GM12878 (cell line): Measurements from ENCODE around the gene STYXL1. TPM values are rescaled to one million over a fixed set of nuclear protein-coding genes. Genes with fewer than 3 reads are reported as not detected.

Experiments
- CEBPB ChIP-seq, 2 experiments: fragments of 150-350 bp in 1 of 2; IDR thresholded peaks; 2 replicates each; pipeline ENCODE4 v1.6.1; 2012 to 2014; ENCODE audit warnings: low read depth in 2 of 2, low read length in 2 of 2, borderline replicate concordance in 1 of 2, inconsistent platforms in 1 of 2
- CREB1 ChIP-seq: IDR thresholded peaks from 2 replicates; pipeline ENCODE4 v1.6.1; 2012; ENCODE audit warnings: low read depth, mild to moderate bottlenecking, inconsistent platforms
- EED ChIP-seq: sonication (generic); IDR thresholded peaks from 2 replicates; pipeline ENCODE4 v1.6.1; 2016; ENCODE audit warnings: antibody characterized with exemption, low read depth
- IRF4 ChIP-seq: IDR thresholded peaks from 2 replicates; pipeline ENCODE4 v1.6.1; 2011; ENCODE audit warnings: low read depth, low read length
- MEF2A ChIP-seq: IDR thresholded peaks from 2 replicates; pipeline ENCODE4 v1.6.1; 2011; ENCODE audit warnings: low read depth, mild to moderate bottlenecking, low read length, moderate library complexity; ENCODE audit not compliant: insufficient read depth
- MXI1 ChIP-seq: fragments of 150-350 bp; IDR thresholded peaks from 2 replicates; pipeline ENCODE4 v1.6.1; 2011; ENCODE audit warnings: low read depth, mild to moderate bottlenecking, inconsistent platforms, low read length, improper control_type of control experiment
- NFIC ChIP-seq: IDR thresholded peaks from 2 replicates; pipeline ENCODE4 v1.6.1; 2012; ENCODE audit warnings: low read depth, mild to moderate bottlenecking, inconsistent platforms, low read length, moderate library complexity
- NFYA ChIP-seq: IDR thresholded peaks from 2 replicates; pipeline ENCODE4 v1.6.1; 2011; ENCODE audit warnings: low read depth, mild to moderate bottlenecking, low read length, improper control_type of control experiment, borderline replicate concordance
- PAX5 ChIP-seq: IDR thresholded peaks from 2 replicates; pipeline ENCODE4 v1.6.1; 2011; ENCODE audit warnings: low read depth, low read length, borderline replicate concordance
- SIN3A ChIP-seq: IDR thresholded peaks from 2 replicates; pipeline ENCODE4 v1.6.1; 2012; ENCODE audit warnings: low read depth, low read length, improper control_type of control experiment
- SRF ChIP-seq, 2 experiments: IDR thresholded peaks; 2 replicates each; pipeline ENCODE4 v1.6.1; 2011; ENCODE audit warnings: low read depth in 2 of 2, low read length in 2 of 2, mild to moderate bottlenecking in 1 of 2, moderate library complexity in 1 of 2
- ZNF207 ChIP-seq: fragments of 450-650 bp; IDR thresholded peaks from 2 replicates; pipeline ENCODE4 v1.6.1; 2014; ENCODE audit warnings: antibody characterized with exemption, mild to moderate bottlenecking, borderline replicate concordance
- ZNF622 ChIP-seq: fragments of 450-650 bp; IDR thresholded peaks from 2 replicates; pipeline ENCODE4 v1.6.1; 2017; ENCODE audit warnings: mild to moderate bottlenecking, inconsistent platforms
- ZSCAN29 ChIP-seq: fragments of 450-650 bp; IDR thresholded peaks from 2 replicates; pipeline ENCODE4 v1.6.1; 2017; ENCODE audit warnings: mild to moderate bottlenecking, moderate library complexity
- polyA plus RNA-seq, 11 experiments: library from polyadenylated mRNA; depleted of rRNA in 4 of 11; unstranded in 6 of 11; stranded (reverse) in 5 of 11; fragments of >200 nt; fragmentation: Nextera tagmentation in 4 of 11; fragmentation: Illumina TruSeq in 1 of 11; extraction: Ambion mirVana in 4 of 11; extraction: Trizol in 1 of 11; gene quantifications; 1 replicate in 1 of 11; 2 replicates in 10 of 11; pipeline versions ENCODE4 v1.2.1 to v1.2.3, GENCODE V29; 2011 to 2016; ENCODE audit warnings: inconsistent platforms in 2 of 11, missing spikeins in 2 of 11, low read depth in 1 of 11
- total RNA-seq, 4 experiments: library from RNA; depleted of rRNA in 3 of 4; stranded (reverse); fragments of >200 nt in 3 of 4; fragmentation: Illumina TruSeq in 1 of 4; extraction: Trizol in 1 of 4; gene quantifications; 2 replicates each; pipeline versions ENCODE4 v1.2.1 to v1.2.3, GENCODE V29; 2013 to 2021
- TF ChIP-seq, protein P1 (sequence below): fragments of 450-650 bp; IDR thresholded peaks from 2 replicates; pipeline ENCODE4 v1.6.1; 2017; ENCODE audit warnings: mild to moderate bottlenecking
- TF ChIP-seq, protein P2 (sequence below): IDR thresholded peaks from 2 replicates; pipeline ENCODE4 v1.6.1; 2012; ENCODE audit warnings: low read depth, low read length, improper control_type of control experiment
- TF ChIP-seq, protein P3 (sequence below): IDR thresholded peaks from 2 replicates; pipeline ENCODE4 v1.6.1; 2012; ENCODE audit warnings: low read depth, low read length, improper control_type of control experiment
- TF ChIP-seq, protein P4 (sequence below): IDR thresholded peaks from 2 replicates; pipeline ENCODE4 v1.6.1; 2011; ENCODE audit warnings: borderline replicate concordance, low read depth, mild to moderate bottlenecking, moderate library complexity, mixed read lengths, low read length; ENCODE audit not compliant: insufficient read depth; ENCODE audit errors: extremely low read length

STYXL1 gene
- total and polyA plus RNA-seq, 10 of the 15 experiments (the other 5 are each of a cell fraction or from before 2014, with no cell fraction given), result 18.4 to 65.9 (median 40.7) TPM

DNA sequence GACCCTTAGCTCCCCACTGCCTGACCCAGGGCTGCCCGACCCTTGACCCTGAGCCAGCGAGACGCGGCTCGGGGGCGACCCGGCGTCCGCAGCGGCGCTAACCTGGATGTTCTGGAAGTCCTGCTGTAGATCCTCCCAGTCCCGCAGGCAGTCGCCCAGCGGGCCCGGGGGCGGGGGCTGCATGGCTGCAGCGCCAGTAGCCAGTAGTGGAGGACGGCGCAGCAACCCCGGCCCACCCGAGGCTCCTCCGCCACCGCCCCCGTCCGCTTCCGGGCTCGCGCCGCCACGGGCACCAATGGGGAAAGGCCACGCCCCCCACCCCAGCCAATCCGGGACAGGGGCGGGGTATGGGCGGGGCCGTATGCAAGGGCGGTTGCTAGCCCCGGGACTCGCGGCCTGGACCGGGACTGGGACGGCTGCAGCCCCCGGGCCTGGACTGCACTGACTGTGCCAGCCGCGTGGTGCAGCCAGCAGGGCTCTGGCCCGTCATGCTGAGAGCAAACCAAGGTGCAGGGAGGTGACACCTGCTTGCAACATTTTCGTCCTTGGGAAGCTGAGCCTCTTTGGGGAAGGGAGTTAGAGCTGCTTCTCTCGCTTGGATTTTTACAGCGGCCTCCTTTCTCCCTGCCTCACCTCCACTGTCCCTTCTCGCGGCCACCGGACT, 53.3 kb downstream of the STYXL1 start, which contains the start of gene TMEM120A (continued):
- TF ChIP-seq, protein P1, sequence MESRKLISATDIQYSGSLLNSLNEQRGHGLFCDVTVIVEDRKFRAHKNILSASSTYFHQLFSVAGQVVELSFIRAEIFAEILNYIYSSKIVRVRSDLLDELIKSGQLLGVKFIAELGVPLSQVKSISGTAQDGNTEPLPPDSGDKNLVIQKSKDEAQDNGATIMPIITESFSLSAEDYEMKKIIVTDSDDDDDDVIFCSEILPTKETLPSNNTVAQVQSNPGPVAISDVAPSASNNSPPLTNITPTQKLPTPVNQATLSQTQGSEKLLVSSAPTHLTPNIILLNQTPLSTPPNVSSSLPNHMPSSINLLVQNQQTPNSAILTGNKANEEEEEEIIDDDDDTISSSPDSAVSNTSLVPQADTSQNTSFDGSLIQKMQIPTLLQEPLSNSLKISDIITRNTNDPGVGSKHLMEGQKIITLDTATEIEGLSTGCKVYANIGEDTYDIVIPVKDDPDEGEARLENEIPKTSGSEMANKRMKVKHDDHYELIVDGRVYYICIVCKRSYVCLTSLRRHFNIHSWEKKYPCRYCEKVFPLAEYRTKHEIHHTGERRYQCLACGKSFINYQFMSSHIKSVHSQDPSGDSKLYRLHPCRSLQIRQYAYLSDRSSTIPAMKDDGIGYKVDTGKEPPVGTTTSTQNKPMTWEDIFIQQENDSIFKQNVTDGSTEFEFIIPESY, result no peak
- TF ChIP-seq SRF (IDR thresholded peaks at IDR 0.05; ENCODE audit: low read depth in 2 of 2, low read length in 2 of 2), result no peak
- peak; percentile 50; the same call in 1 of the 2 replicates for TF ChIP-seq MXI1
- TF ChIP-seq CREB1, result peak; percentile 53; the same call in 1 of the 2 replicates
- no peak for TF ChIP-seq ZNF207
- TF ChIP-seq NFYA, result no peak
- TF ChIP-seq, protein P2, sequence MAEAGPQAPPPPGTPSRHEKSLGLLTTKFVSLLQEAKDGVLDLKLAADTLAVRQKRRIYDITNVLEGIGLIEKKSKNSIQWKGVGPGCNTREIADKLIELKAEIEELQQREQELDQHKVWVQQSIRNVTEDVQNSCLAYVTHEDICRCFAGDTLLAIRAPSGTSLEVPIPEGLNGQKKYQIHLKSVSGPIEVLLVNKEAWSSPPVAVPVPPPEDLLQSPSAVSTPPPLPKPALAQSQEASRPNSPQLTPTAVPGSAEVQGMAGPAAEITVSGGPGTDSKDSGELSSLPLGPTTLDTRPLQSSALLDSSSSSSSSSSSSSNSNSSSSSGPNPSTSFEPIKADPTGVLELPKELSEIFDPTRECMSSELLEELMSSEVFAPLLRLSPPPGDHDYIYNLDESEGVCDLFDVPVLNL, result 0 out of 2 replicates have a peak, but pooled peaks have one; percentile 38
- TF ChIP-seq SIN3A, result no peak
- TF ChIP-seq, protein P3, sequence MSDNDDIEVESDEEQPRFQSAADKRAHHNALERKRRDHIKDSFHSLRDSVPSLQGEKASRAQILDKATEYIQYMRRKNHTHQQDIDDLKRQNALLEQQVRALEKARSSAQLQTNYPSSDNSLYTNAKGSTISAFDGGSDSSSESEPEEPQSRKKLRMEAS, result peak; percentile 16; the same call in 1 of the 2 replicates
- TF ChIP-seq IRF4, result no peak
- TF ChIP-seq MEF2A, result no peak
- TF ChIP-seq, protein P4, sequence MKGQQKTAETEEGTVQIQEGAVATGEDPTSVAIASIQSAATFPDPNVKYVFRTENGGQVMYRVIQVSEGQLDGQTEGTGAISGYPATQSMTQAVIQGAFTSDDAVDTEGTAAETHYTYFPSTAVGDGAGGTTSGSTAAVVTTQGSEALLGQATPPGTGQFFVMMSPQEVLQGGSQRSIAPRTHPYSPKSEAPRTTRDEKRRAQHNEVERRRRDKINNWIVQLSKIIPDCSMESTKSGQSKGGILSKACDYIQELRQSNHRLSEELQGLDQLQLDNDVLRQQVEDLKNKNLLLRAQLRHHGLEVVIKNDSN, result peak; percentile 52
- TF ChIP-seq ZSCAN29, result no peak
- TF ChIP-seq NFIC, result no peak
- TF ChIP-seq ZNF622, result no peak
- no peak for TF ChIP-seq CEBPB (IDR thresholded peaks at IDR 0.05; ENCODE audit: borderline replicate concordance in 1 of 2, low read depth in 2 of 2, low read length in 2 of 2)
- TF ChIP-seq PAX5, result peak; percentile 61; the same call in 1 of the 2 replicates
- no peak for TF ChIP-seq EED
